Activated CD4-positive, alpha-beta memory T cell treated with anti-CD3 and anti-CD28 coated beads for 36 hours (primary cell): ENCODE data around the gene ARHGAP45. TPM values are rescaled to one million over a fixed set of nuclear protein-coding genes. Genes with fewer than 3 reads are reported as not detected.

Experiments used
- CTCF ChIA-PET: fragments of 350-600 bp; sonication (Branson Sonifier 250); formaldehyde crosslinking; loops from one replicate; lab custom pipeline; 2021; ENCODE audit warnings: antibody characterized with exemption, inconsistent platforms; lab: Charles Lee
- POLR2A ChIA-PET: fragments of 350-600 bp; sonication (Branson Sonifier 250); formaldehyde crosslinking; loops from one replicate; lab custom pipeline; 2021; ENCODE audit warnings: antibody characterized with exemption; lab: Charles Lee
- DNase-seq: peaks from one replicate; pipeline ENCODE4 v3.0.0-alpha.2; 2020
- H3K27ac Mint-ChIP-seq: one replicate; pipeline ENCODE4 v1.8.0; 2021; ENCODE audit warnings: mixed read lengths
- H3K27me3 Mint-ChIP-seq: one replicate; pipeline ENCODE4 v1.8.0; 2021; ENCODE audit warnings: mixed read lengths
- H3K36me3 Mint-ChIP-seq: one replicate; pipeline ENCODE4 v1.8.0; 2021; ENCODE audit warnings: mixed read lengths
- H3K4me1 Mint-ChIP-seq: one replicate; pipeline ENCODE4 v1.8.0; 2021; ENCODE audit warnings: low read depth, mixed read lengths
- H3K4me3 Mint-ChIP-seq: one replicate; pipeline ENCODE4 v1.8.0; 2021; ENCODE audit warnings: mild to moderate bottlenecking, mixed read lengths
- H3K9me3 Mint-ChIP-seq: one replicate; pipeline ENCODE4 v1.8.0; 2021; ENCODE audit warnings: mixed read lengths
- intact Hi-C: fragments of 100-400 bp; cut with micrococcal nuclease; formaldehyde crosslinking; loops from one replicate; pipeline ENCODE4 v1.15.1; 2023
- total RNA-seq, 2 experiments: library from RNA; stranded (reverse); gene quantifications; one replicate each; pipeline ENCODE4 v1.2.3, GENCODE V29; 2021

The ARHGAP45 gene
- total RNA-seq, 2 experiments from 2014 or later = 136 to 142 TPM

DNA sequence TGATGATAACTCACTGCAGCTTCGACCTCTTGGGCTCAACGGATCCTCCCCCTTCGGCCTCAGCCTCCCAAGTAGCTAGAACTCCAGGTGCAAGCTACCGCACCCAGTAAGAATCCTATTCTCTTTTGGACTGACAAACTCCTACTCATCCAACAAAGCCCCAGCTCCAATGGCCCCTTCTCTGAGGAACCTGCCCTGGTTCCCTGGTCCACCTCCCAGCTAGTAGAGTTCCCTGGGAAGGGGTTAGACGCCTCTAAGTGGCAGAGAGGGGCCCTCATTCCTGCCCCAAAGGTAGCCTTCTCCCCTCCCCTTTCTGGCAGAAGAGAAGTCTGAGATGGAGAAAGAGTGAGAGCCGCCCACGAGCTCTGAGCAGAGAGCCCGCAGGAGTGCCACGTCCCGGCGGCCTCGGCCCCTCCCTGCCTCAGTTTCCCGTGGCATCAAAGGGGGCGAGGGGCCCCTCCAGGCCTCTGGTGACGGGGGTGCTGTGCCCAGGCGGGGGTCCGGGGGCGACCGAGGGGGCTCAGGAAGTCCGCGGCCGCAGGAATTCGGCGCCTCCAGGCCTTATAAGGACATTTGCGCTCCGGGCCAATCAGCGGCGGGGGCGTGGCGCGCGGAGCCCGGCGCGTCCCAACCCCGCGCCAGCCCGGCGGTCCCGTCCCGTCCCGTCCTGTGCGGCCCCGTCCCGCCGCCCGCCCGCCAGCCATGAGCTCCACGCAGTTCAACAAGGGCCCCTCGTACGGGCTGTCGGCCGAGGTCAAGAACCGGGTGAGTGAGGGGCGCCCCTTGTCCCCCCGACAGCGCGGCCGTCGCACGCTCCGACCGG is 40.8 kb upstream of the ARHGAP45 start, which contains the start of gene CNN2:
TSS of gene CNN2 (plus strand) at position 649 of the 823 bp plus-strand sequence. CDS start at position 703, 54 bp downstream.
- Mint-ChIP-seq H3K36me3 (peaks cover 14% of the 10 kb centered on the region), H3K4me3 (peak within 1 kb of the TSS; percentile 92), H3K4me1 (peaks cover 32% of the 10 kb centered on the region), H3K9me3 (no peaks in the 10 kb centered on the region), H3K27me3 (peaks cover 2% of the 10 kb centered on the region), H3K27ac (peak within 1 kb of the TSS; percentile 86)
- intact Hi-C loops = no loop called here
- ChIA-PET CTCF (interaction anchor here (0.9 to 2.1 kb wide), 4 partner anchors 12 to 218 kb away, joined by 3 to 8 read pairs (median 4); partner anchors contain the start of gene ARHGAP45), POLR2A (interaction anchor here (0.6 to 5.4 kb wide), 4 partner anchors 12 to 243 kb away, joined by 3 to 23 read pairs (median 5); partner anchors contain the start of genes ABCA7, ARHGAP45 and CIRBP)
- peak; percentile 79 for DNase-seq

DNA sequence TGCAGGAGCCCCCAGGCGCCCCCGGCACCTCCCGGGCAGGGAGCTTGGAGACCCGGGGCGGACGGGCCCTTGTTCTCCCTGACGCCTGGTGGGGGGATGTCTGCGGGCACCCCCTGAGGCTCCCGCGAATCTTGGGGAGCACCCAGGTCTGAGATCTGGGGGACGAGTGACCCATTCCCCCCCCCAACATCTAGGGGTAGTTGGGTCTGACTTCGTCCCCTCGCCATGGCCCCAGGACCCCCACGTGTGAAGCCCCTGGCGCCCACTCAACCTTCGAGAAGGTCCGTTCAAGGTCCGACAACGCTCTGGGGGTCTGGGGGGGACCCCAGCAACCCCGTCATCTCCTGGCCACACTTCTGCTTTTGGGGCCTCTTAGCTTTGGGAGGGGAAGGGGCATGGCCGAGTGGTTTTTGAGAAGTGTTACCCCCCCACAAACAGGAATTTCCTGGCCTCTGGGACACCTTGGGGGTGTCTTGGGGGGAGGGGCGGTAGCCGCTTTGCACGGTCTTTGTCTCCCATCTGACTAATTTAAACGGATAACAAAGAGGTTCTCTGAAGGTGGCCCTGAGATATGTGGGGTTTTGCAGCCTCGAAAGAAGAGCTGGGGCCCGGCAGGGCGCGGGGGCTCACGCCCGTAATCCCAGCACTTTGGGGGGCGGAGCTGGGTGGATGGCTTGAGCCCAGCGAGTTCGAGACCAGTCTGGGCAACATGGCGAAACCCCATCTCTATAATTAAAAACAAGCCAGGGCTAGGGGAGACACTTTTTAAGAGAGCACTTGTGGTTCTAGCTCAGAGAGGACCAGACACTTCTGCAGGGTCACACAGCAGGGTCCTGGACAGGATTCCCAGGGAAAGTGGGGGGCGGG is 40.0 kb upstream of the ARHGAP45 start:
- Mint-ChIP-seq H3K4me3 (peak overlapping the region; percentile 92), H3K9me3 (no peaks in the 10 kb centered on the region), H3K27me3 (no peaks in the 10 kb centered on the region), H3K4me1 (peaks cover 25% of the 10 kb centered on the region), H3K36me3 (peaks cover 13% of the 10 kb centered on the region), H3K27ac (peak overlapping the region; percentile 86)
- ChIA-PET POLR2A (interaction anchor here (0.6 to 5.4 kb wide), 7 partner anchors 12 to 107 kb away, joined by 3 to 23 read pairs (median 3); partner anchors contain the start of genes ABCA7 and ARHGAP45), CTCF (interaction anchor here (0.8 to 2.1 kb wide), 4 partner anchors 37 to 239 kb away, joined by 3 to 8 read pairs (median 4); partner anchors contain the start of gene ARHGAP45)
- peak; percentile 44 for DNase-seq
- intact Hi-C loops = no loop called here

DNA sequence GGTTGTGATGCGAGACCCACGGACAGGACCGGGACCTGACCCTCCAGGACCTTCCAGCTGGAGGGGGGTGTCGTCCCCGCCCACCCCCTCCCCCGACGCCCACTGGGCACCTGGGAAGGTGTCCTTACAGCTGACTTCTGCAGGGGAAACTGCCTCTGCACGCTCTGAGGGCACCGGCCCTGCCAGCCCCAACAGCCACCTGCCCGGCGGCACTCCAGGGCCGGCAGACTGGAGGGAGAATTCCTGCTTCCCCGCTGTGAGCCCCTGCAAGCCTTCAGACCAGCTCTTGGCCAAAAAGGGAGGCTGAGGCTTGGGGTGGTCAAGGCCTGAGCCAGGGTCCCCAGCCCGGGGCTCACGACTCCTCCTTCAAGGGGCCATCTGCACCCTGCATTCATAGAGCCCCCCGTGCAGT is 39.3 kb upstream of the ARHGAP45 start:
- CTCF ChIA-PET = interaction anchor here (0.8 to 2.1 kb wide), 4 partner anchors 9 to 239 kb away, joined by 3 to 8 read pairs (median 7); partner anchors contain the start of gene ARHGAP45
- DNase-seq = no peak
- Mint-ChIP-seq H3K9me3 (no peaks in the 10 kb centered on the region), H3K27ac (peak overlapping the region; percentile 86), H3K4me1 (peaks cover 25% of the 10 kb centered on the region), H3K4me3 (peak overlapping the region; percentile 92), H3K36me3 (peaks cover 20% of the 10 kb centered on the region), H3K27me3 (no peaks in the 10 kb centered on the region)
- intact Hi-C loops = no loop called here
- POLR2A ChIA-PET = interaction anchor here (0.8 to 5.4 kb wide), 9 partner anchors 11 to 106 kb away, joined by 3 to 23 read pairs (median 4); partner anchors contain the start of genes ABCA7 and ARHGAP45

DNA sequence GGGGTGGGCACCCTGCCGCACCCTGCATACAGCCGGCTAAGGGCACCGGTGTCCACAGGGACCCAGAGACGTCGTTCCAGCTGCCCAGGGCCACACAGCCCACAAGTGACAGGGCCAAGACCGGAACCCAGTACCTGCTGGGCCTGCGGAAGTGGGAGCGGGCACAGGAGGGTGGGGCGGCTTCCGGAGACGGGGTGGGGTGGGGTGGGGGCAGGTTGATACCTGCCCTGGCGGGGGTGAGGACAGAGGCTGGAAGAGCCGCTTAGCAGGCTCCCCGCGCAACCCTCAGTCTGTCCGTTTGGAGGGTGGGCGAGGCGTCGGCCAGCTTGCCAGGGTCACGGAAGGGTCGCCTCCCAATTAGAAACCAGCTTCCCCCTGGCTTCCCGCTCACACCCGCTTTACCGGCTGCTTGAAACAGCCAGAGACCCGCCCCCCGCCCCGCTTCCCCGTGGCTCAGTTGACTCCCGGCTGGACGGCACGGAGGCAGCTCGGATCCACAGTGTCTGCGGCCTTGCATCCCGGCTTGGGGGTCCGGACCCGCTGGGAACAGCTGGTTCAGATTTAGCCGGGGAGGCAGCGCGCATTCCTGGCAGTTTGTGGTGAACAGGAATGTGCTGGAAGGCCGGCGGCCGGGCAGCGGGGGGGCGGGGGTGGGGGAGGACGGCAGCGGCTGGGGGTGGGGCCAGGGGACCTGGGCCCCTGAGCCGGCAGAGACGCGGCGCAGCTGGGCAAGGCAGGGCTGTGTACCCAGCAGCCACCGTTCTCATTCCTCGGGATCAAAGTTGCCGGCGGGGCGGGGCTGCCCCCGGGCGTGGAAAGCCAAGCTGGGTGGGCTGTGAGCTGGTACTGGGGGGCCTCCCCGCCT is 38.7 kb upstream of the ARHGAP45 start:
- peaks cover 23% of the 10 kb centered on the region for H3K36me3 Mint-ChIP-seq

DNA sequence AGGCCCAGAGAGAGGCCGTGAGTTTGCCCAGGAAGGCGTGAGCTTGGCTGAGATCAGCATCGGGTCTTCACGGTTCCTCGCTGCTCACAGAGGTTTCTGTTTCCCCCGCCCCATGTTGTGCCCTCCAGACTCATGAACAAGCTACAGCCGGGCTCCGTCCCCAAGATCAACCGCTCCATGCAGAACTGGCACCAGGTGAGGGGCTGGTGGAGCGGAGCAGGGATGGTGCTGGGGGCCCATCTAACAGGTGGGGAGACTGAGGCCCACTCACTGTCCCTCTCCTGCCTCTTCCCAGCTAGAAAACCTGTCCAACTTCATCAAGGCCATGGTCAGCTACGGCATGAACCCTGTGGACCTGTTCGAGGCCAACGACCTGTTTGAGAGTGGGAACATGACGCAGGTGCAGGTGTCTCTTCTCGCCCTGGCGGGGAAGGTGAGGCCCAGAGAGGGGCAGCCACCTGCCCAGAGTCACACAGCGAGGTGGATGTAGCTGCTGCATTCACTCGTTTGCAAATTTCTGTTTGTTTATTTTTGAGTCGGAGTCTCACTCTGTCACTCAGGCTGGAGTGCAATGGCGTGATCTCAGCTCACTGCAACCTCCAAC is 34.6 kb upstream of the ARHGAP45 start:
- Mint-ChIP-seq H3K27ac (no peak overlapping the region), H3K4me1 (peaks cover 27% of the 10 kb centered on the region), H3K9me3 (no peaks in the 10 kb centered on the region), H3K36me3 (peaks cover 37% of the 10 kb centered on the region), H3K4me3 (no peak overlapping the region), H3K27me3 (no peaks in the 10 kb centered on the region)
- intact Hi-C loops = no loop called here
- CTCF ChIA-PET = interaction anchor here (1.1 kb wide), 1 partner anchor 212 kb away, joined by 3 read pairs; no protein-coding TSS in a partner anchor
- POLR2A ChIA-PET = interaction anchor here (0.7 kb wide), 1 partner anchor 42 kb away, joined by 3 read pairs; no protein-coding TSS in a partner anchor
- no peak for DNase-seq

More for the DNA sequence above, 38.7 kb upstream of the ARHGAP45 start:
- POLR2A ChIA-PET = interaction anchor here (0.7 to 5.4 kb wide), 8 partner anchors 10 to 105 kb away, joined by 3 to 23 read pairs (median 4); partner anchors contain the start of gene ABCA7
- Mint-ChIP-seq H3K4me1 (peaks cover 27% of the 10 kb centered on the region), H3K27ac (peak overlapping the region; percentile 81), H3K4me3 (peak overlapping the region; percentile 92), H3K27me3 (no peaks in the 10 kb centered on the region), H3K9me3 (no peaks in the 10 kb centered on the region)
- DNase-seq = peak; percentile 74
- CTCF ChIA-PET = interaction anchor here (0.8 to 2.1 kb wide), 5 partner anchors 8 to 238 kb away, joined by 3 to 7 read pairs (median 4); no protein-coding TSS in a partner anchor
- intact Hi-C loops = no loop called here

DNA sequence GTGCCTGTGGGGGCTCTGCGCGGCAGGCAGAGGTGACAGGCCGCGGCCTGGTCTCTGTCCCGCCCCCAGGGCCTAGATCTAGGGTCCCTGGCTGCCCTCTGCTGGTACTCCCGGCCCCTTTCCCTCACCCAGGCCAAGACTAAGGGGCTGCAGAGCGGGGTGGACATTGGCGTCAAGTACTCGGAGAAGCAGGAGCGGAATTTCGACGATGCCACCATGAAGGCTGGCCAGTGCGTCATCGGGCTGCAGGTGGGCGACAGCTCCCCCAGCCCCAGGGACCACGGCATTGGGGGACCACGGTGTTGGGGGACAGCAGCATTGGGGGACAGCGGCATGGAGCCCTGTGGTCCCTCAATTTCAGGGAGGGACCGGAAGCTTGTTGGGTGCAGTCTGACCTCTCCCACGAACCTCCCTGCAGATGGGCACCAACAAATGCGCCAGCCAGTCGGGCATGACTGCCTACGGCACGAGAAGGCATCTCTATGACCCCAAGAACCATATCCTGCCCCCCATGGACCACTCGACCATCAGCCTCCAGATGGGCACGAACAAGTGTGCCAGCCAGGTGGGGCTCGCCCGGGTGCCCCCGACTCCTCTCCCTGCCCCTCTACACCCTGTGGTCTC is 30.9 kb upstream of the ARHGAP45 start:
- ChIA-PET POLR2A (no interaction called here), CTCF (interaction anchor here (0.7 to 1.6 kb wide), 4 partner anchors 7 to 73 kb away, joined by 4 to 7 read pairs (median 6); partner anchors contain the start of gene ARHGAP45)
- H3K27me3 Mint-ChIP-seq = no peaks in the 10 kb centered on the region
- peaks cover 39% of the 10 kb centered on the region for H3K4me1 Mint-ChIP-seq
- H3K36me3 Mint-ChIP-seq = peaks cover 40% of the 10 kb centered on the region
- H3K9me3 Mint-ChIP-seq = no peaks in the 10 kb centered on the region
- H3K4me3 Mint-ChIP-seq = no peak overlapping the region
- intact Hi-C loops = no loop called here
- DNase-seq = no peak
- no peak overlapping the region for H3K27ac Mint-ChIP-seq

DNA sequence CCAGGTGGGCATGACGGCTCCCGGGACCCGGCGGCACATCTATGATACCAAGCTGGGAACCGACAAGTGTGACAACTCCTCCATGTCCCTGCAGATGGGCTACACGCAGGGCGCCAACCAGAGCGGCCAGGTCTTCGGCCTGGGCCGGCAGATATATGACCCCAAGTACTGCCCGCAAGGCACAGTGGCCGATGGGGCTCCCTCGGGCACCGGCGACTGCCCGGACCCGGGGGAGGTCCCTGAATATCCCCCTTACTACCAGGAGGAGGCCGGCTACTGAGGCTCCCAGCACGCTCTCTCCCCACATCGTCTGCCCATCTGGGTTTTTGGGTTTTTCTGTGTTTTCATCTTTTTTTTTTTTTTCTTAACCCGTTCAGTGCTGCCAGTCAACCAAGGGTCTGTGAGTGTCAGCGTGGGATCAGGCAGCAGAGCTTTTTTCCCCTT is 29.3 kb upstream of the ARHGAP45 start:
- DNase-seq = no peak
- CTCF ChIA-PET = interaction anchor here (1.5 to 4.2 kb wide), 4 partner anchors 9 to 52 kb away, joined by 3 to 31 read pairs (median 6); partner anchors contain the start of gene ARHGAP45
- no peaks in the 10 kb centered on the region for H3K27me3 Mint-ChIP-seq
- intact Hi-C loops = loop anchor here (2.0 kb wide), 1 partner anchor 39 kb away; no protein-coding TSS in a partner anchor
- POLR2A ChIA-PET = interaction anchor here (0.6 to 3.7 kb wide), 2 partner anchors 10 to 227 kb away, joined by 3 to 23 read pairs; partner anchors contain the start of gene CNN2
- H3K9me3 Mint-ChIP-seq = no peaks in the 10 kb centered on the region
- H3K4me3 Mint-ChIP-seq = peak overlapping the region; percentile 39
- H3K27ac Mint-ChIP-seq = peak overlapping the region; percentile 82
- H3K36me3 Mint-ChIP-seq = peaks cover 31% of the 10 kb centered on the region
- peaks cover 45% of the 10 kb centered on the region for H3K4me1 Mint-ChIP-seq

DNA sequence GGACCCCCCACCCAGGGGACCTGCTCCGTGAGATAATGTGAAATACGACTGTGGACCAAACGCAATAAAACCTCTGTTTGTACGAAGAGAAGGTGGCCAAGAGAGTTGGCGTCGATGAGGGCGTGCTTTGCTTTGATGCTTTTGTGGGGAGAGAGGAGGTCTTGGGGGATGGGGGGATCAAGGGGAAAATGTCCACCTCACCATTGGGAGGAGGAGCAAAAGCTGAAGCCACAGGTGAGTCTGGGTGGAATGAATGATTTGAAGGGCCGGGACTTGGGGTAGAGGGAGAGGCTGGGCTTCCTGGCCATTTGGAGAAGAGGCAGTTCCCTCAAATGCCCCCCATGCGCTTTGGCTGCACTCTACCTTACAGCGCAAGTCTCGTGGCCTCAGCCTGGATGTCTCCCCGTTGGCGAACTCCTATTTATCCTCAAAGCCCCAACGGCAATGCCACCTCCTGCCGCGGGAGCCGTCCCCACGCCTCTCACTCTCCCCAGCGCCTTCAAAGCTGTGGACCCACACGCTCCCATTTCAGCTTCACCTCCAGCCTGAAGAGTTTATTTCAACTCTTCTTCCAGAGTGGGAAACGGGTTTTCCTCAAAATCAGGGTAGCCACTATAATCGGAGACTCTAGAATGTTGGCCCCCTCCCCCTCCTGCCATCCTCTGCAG is 27.9 kb upstream of the ARHGAP45 start:
- intact Hi-C loops = loop anchor here (2.0 kb wide), 1 partner anchor 38 kb away; no protein-coding TSS in a partner anchor
- ChIA-PET POLR2A (interaction anchor here (0.5 to 3.7 kb wide), 6 partner anchors 11 to 51 kb away, joined by 3 to 23 read pairs (median 5); partner anchors contain the start of genes ARHGAP45, CNN2 and RNU6-2), CTCF (interaction anchor here (0.8 to 4.2 kb wide), 8 partner anchors 9 to 150 kb away, joined by 3 to 31 read pairs (median 4); partner anchors contain the start of genes ARHGAP45, GPX4 and RNU6-2)
- H3K27me3 Mint-ChIP-seq = no peaks in the 10 kb centered on the region
- H3K36me3 Mint-ChIP-seq = peaks cover 26% of the 10 kb centered on the region
- no peak for DNase-seq
- peaks cover 41% of the 10 kb centered on the region for H3K4me1 Mint-ChIP-seq
- peak overlapping the region; percentile 84 for H3K4me3 Mint-ChIP-seq
- no peaks in the 10 kb centered on the region for H3K9me3 Mint-ChIP-seq
- peak overlapping the region; percentile 82 for H3K27ac Mint-ChIP-seq
